Activated CD4-positive, alpha-beta T cell treated with anti-CD3 and anti-CD28 coated beads, Interleukin-2, amount 50 U/mL, for 4 hours (primary cell): Measurements from ENCODE around the gene EDIL3.
A peak's percentile ranks its signal among the peaks of the same experiment; 100 is the strongest.

Source experiments
- DNase-seq, 2 experiments: peaks; one replicate each; pipeline ENCODE4 v3.0.0-alpha.2; 2020

EDIL3 gene

DNA sequence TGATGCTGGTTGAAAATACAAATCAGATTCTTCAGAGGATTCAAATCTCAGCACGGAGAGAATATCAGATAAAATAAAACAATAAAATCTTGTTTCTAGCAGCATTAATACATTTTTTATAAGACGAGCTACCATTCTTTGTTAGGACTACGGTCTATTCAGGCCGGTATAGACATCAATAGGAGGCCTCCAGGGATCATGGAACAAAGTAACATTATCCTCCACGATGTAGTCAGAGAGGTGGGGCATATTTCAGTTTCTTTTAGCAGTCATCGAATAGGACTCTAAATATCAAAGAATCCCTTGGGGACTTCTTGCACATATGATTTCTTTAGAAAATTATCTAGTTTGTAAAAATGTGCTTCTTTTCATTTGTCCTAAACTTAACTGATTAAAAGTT lies 438.2 kb downstream of the EDIL3 start:
- DNase-seq = no peak

GRCh38 chr5:83942155-83942554 lies 442.5 kb downstream of the EDIL3 start:
- DNase-seq = no peak

DNA sequence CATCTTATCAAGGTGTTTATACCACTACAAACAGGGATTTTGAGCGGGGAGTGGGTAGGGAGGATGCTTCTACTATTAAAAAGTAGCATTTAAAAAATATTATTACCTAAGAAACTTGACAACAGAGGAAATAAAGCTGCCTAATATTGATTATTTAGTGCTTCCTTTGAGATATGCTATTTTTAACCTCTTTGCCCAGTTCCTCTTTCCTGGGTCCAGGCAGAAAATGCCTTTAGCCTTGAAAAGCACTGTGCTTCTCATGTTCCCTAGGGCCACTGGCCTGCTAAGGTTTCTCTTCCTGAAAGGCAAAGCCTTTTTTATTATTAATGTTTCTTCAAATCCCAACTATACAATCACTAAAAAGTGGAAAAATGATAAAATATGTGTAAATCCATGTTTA lies 446.8 kb downstream of the EDIL3 start:
- DNase-seq = no peak

- no peak for DNase-seq
Observed at GRCh38 chr5:83931969-83932368, 452.7 kb downstream of the EDIL3 start.

DNA sequence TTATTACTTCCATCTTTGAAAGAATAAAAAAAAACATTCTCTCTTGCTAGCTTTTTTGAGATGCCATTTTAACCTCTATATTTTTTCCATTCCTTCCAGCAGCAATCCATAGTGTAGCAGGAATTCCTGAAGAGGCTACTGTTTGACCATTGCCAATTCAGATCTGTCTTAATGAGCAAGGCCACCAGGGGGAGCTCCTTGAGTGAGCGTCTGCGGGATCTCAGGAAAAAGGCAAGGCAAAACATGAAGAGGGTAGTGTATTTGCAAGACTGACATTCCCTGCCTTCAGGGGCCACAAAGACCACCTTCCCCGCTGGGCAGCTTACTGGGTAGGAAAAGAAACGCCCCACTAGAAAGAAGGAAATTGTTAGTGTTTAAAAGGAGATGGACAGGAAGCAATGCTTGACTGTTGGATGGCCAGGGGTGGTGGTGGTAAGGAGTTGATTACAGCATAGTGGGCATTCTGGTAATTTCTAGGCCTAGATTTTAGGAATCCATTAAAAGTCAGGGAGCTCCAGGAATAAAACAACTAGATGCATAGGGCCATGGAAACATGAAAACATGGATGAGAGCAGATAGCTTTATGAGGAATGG lies 457.4 kb downstream of the EDIL3 start:
- DNase-seq = peak; percentile 4 to 11

GRCh38 chr5:83925955-83926337 lies 458.7 kb downstream of the EDIL3 start:
- no peak for DNase-seq

- DNase-seq = no peak
Observed at GRCh38 chr5:83925321-83925954, 459.2 kb downstream of the EDIL3 start.

DNA sequence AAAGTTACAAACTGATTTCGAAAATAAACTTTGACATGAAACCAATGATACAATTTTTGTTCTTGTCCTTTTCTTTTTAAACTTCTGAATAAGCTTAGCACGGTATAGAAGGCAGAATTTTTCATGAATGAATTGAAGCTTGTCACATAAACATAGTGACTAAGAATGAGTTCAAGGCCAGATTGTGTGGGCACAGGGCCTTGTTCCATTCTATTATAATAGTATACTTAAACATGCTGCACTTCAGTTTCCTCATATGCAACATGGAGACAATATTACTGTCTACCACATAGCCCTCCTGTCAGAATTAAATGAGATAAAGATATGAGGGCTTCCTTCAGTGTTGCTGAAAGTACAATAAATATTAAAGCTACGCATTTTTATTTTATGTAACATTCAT lies 459.8 kb downstream of the EDIL3 start:
- DNase-seq = no peak

GRCh38 chr5:83924171-83924570 lies 460.5 kb downstream of the EDIL3 start:
- no peak for DNase-seq

GRCh38 chr5:83922699-83923098 lies 462.0 kb downstream of the EDIL3 start:
- DNase-seq = no peak

DNA sequence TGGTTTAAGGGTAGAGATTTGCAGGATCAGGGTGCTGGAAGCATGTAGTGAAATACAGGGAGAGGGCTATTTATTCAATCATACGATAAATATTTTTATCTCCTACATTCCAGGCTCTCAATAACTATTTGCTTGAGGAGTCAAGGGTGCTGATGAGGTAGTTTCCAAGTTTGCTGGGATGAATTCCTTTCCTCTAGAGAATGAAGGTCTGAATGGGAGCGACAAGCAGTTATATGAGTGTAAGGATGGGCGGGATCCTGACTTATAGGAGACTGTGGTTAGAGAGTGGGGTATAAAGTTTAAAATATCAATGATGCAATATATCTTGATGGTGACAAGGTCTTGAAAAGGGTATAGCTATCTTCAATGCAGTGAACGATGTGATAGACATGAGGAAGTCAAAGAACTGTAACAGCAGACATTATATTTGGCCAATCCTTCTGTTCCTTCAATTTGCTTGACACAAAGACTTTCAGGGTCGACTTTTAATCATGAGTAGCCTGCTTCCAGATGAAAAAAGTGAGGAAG lies 462.9 kb downstream of the EDIL3 start:
- no peak for DNase-seq

DNA sequence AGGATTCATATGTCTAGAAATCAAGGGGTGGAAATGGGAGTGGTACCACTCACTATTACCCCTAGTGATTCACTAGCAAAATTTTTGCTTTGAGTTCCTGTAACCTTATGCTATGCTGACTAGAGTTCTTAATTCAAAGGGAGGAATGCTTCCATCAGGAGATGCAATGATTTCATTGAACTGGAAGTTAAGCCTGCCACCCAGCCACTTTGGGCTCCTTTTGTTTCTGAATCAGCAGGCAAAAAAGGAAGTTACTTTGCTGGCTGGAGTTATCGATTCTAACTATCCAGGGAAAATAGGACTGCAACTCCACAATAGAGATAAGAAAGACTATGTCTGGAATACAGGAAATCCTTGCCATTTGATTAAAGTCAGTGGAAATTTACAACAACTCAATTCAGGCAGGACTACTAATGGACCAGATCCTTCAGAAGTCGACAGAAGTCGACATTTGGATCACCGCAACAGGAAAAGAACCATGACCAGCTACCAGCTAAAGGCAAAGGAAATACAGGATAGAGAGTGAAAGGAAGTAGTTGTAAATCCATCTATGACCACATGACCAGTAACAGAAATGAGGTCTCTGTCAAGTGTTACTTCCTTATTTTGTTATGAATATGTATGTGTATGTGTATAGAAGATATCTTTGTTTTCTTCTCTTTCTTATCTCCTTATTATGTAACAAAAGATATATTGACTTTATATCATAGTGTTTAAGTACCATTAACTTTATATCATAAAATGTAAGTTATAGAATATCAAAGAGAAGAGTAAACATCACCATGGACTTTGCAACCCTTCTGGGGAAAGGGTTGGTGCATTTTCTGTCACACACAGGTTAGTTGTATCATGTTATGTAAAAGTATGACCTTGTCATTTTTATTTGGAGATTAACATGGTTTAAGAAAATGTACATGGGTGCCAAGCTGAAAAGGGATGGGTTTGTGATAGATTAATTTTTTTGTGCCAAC lies 465.3 kb downstream of the EDIL3 start:
- no peak for DNase-seq

DNA sequence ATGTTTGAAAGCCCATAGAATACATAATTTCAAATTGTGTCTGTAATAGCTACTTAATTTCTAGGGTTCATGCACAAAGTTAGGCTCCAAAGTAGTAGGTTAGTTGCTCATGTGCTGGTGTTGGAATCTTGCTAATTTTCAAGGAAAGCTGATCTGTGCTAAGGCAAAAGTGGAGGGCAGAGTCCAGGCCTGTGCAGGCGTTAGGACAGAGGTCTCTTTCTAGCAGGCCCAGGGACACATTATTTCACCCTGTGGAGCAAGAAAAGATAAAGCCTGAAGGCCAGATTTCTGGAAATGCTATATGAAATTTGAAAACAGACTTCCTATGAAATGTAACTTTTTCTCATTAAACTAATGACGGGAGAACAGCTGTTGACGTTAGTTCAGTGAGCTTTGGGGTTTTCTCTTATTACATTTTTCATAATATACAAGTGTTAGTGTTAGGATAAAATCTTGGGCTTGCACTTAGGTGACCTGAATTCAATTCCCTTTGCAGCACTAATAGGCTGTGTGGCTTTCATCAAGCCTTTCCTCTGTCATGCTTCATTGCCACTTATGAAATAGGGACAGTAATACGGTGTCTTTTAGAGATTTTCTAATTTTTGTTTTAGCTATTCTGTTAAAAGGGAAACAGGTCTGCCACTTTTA lies 467.3 kb downstream of the EDIL3 start:
- no peak for DNase-seq

GRCh38 chr5:83914662-83915418 lies 469.8 kb downstream of the EDIL3 start:
- DNase-seq = no peak

GRCh38 chr5:83914199-83914598 lies 470.5 kb downstream of the EDIL3 start:
- no peak for DNase-seq

DNA sequence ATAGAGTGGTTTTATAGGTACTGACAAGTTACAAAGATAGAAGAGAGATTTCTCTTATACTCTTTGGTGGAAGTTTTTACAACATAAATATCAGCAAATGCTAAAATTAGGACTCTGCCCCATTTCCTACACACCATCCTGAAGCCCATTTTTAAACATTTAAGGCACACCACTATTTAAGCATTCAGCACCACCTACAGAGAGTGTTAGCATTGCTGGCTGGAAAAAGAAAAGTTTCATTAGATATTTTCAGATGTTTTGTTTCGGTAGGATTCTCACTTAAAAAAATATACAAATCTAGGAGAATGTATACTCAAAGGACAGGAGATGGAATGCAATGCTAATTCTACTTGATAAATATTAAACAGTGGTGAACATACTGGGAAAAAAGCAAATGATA lies 471.1 kb downstream of the EDIL3 start:
- no peak for DNase-seq

GRCh38 chr5:83911367-83911919 lies 473.2 kb downstream of the EDIL3 start:
- no peak for DNase-seq

GRCh38 chr5:83900306-83900705 lies 484.4 kb downstream of the EDIL3 start:
- DNase-seq = no peak

DNA sequence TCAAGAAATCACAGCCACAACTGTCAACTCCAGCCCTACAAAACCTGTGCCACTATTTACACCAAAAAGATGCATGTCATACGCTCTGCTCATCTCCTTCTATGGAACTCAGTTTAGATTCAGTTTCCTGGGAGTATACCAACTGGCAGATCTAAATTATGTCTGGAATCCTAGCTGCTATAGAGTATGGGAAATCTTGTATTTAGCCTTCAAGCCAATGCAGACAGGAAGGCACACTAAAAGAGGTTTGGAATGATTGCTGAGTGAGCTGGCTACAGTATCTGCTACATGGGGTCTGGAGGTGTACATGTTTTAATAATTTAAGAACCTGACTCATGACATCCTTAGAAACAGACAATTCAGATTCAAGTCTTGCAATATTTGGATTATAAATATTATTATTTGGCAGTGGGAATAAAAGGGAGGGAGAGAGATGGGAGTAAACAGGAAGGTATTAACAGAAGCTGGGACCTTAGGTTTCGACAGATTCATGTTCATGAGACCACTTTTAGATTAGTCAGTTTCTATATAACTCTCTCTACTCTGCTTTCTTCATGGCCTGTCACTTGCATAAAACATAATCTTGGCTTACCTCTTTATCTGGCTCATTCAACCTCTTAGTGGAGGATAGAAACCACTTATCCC lies 485.2 kb downstream of the EDIL3 start:
- DNase-seq = no peak

- DNase-seq = no peak
Observed at GRCh38 chr5:83895860-83896259, 488.8 kb downstream of the EDIL3 start.

GRCh38 chr5:83891261-83891660 lies 493.4 kb downstream of the EDIL3 start:
- no peak for DNase-seq
